AG08395 (cell line): ENCODE results near the gene LRRFIP1.

Source experiments
- DNase-seq: peaks from one replicate; pipeline ENCODE4 v3.0.0; 2012; ENCODE audit warnings: mixed read lengths, low spot score

Gene LRRFIP1

GRCh38 chr2:237702441-237703391 lies 75.3 kb downstream of the LRRFIP1 start:
- peak; percentile 55 for DNase-seq

DNA sequence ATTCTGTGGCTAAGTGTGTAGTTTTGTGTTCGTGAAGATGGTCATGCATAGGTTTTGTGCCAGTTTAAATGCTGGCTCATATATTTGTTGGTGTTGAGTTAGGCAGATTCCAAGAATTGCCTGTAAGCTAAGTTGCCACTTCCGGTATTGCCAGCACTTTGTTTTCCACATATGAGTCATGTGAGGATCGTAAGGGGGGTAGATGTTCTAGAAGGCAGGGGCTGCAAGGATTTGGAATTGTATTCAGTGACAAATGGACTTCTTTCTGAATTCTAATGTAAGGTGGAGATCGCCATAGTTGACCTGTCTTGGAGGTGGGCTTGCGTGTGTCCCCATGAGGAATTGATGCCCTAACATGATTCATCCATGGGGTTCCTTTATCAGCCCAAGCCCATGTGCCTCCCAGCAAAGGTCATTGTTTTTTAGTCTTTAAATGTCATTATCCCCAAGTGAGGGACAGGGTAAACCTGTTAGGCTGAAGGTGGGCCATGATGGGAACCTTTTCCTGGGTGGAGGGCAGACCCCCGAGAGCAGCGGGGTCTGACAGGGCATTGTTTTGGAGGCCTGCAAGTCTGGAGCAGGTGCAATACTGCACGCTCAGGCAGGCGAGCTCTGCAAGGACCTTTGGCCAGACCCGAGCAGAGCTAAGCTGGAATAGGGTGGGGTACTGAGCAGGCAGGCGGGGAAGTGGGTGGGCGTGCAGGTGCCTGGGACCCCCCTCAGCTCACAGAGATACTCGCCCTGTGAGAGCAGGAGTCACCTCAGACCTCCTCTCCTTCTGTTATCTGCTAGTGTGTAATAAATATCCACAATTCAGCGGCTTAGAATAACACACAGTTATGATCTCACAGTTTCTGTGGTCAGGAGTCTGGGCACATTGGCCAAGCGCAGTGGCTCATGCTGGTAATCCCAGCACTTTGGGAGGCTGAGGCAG lies 77.4 kb downstream of the LRRFIP1 start:
- peak; percentile 52 for DNase-seq

DNA sequence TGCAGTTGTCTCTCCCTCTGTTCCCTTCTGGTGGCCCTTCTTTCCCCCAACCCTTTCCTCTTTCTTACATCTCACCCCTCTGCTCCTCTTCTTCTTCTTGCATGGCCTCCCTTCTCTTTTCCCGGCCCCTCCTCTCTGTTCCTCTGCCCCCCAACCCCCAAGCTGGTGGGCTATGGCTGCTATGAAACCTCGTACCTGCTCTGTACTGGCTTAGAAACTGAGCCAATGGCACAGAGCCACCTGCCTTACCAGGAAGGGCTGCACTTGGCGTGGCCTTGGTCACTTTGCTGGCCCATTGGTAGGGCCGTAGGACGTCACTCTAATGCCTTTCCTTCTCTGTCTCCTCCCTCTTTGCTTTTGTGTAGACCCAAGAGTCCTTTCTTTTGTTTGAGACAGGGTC lies 78.9 kb downstream of the LRRFIP1 start:
- no peak for DNase-seq

DNA sequence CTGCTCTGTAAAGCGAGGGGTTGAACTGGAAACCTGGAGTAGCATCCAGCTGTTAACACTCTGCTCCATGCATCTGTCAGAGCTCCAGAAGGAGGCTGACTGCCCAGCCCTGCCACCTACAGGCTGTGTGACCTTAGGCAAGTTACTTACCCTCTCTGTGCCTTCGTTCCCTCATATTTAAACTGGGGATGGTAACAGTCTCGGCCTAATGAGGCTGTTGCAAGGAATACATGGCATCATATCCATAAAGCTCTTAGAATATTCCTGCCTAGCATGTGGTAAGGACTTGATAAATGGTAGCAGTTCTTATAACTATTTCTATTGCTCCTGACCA lies 80.6 kb downstream of the LRRFIP1 start:
- no peak for DNase-seq

GRCh38 chr2:237708491-237708890 lies 81.1 kb downstream of the LRRFIP1 start:
- no peak for DNase-seq

DNA sequence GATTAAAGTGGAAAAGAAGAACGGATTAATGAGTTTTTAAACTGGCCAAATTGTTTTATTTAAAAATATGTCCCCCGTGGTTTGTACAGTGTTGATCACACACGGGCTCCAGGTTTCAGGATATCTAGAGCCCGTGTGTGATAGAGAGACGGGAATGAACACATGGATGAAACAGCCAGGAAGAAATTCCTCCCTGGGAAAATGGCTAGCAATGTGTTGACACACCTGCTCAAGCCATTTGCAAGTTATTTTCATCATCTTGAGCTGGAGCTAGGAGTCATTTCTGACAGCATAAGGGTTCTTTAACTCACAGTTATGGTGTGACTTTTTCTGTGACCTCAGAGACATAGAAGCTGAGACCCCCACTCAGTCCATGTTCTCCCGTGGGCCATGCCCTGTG lies 81.6 kb downstream of the LRRFIP1 start:
- no peak for DNase-seq

- no peak for DNase-seq
Measured at GRCh38 chr2:237711458-237712150, 84.2 kb downstream of the LRRFIP1 start.

GRCh38 chr2:237712477-237713377 lies 85.3 kb downstream of the LRRFIP1 start:
- no peak for DNase-seq

DNA sequence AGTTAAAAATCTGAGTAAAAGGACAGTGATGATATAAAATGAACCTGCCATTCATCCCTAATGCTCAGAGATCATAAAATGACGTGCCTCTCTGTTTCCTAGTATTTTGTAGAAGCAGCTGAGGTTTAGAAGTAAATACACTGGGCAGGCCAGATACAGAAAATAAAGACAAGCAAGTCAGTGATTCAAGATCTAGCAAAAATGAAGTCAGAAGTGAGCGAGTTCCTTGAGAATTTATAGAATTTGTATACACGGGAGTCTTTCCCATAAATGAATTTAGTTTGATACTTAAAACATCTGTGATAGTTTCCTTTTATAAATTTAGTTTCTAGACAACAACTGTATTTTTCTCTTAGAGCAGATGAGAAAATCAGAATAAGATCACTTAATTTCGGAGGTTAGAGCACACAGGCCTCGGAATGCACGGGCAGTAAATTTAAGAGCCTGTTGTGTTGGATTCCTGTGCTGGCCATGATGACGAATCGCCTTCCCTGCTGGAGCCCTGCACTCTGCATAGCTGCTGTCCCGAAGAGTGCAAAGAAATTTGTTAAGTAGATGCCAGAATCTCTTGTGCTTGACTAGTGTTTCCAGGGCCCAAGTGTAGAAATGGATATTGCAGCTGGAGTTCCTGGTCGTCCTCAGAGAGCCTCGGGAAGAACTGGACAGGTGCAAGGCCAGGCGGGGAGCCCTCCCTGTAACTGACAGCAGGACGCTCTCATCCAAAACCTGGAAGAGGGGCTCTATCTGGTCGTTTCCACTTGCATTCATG lies 87.5 kb downstream of the LRRFIP1 start:
- no peak for DNase-seq

GRCh38 chr2:237715459-237715947 lies 88.1 kb downstream of the LRRFIP1 start:
- DNase-seq: no peak

DNA sequence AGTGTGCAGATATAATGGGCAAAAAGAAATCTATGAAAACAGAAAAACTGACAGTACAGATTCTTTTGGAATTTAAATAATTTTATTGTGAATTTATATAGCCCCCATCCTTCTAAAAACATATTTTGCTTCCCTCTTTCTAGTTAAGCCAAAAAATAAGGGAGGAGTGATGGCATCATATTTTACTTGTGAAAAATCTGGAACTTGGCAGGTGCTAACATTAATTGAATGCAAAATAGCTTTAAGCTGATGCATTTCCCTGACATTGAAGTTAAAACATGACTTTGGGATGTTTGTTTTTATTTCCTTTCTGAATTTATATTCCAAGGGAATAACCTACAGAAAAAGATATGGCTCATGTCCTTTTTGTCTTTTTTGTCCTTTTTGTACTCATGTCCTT lies 88.6 kb downstream of the LRRFIP1 start:
- DNase-seq: no peak

DNA sequence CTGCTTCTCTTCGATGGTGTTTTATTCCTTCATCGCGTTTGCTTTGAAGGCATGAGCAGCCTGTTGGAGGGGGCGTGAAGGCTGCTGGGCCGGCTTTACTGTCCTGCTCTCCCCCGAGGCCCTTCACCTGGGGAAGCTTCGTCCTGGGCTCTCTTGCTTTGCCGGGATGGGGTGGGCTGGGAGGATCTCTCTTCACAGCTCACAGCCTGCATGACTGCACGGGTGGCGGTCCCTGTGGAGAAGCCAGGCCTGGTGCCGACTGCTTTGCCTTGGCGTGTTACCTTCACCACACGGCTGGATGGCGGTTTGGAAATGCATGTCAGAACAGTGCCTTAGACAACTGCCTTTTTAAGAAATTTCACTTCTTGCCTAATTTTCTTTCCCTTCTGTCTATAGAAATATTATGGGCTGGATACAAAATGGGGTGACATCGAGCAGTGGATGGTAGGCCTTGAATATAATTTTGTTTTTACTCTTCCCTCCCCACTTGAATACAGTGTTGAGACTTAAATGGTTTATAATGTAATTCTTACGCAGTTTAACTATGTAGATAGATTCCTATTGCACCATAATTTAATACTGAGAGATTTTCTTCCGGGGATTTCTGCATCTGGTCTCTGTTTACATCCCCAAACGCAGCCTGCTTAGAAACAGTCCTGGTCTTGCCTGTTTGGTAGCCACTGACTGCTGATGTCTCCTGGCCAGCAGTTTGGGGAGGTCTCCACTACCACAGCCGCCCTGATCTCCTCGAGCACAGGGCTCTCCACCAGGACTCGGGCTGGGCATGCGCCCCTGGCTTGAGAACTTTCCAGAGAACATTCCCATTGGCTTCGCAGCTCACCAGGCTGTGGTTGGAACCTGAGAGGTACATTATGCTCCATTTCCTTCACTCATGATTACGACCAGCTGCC lies 90.2 kb downstream of the LRRFIP1 start:
- DNase-seq: no peak

DNA sequence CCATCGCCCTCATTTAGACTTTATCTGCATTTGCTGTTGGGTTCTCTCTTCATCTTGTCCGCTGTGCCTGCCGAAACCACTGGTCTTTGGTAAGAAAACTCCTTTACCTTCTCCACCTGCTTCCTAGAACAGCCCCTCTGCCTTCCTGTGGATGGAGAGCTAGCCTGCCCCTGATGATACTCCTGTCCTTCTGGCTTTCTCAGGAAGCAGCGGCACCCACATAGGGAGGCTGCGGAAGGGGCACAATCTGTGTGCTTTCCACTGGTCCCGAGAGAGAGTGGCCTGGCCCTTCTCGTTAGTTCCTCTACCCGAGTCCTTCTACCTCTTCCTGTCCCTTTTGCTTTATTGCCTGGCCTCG lies 90.9 kb downstream of the LRRFIP1 start:
- DNase-seq: no peak

GRCh38 chr2:237720444-237720843 lies 93.1 kb downstream of the LRRFIP1 start:
- no peak for DNase-seq

DNA sequence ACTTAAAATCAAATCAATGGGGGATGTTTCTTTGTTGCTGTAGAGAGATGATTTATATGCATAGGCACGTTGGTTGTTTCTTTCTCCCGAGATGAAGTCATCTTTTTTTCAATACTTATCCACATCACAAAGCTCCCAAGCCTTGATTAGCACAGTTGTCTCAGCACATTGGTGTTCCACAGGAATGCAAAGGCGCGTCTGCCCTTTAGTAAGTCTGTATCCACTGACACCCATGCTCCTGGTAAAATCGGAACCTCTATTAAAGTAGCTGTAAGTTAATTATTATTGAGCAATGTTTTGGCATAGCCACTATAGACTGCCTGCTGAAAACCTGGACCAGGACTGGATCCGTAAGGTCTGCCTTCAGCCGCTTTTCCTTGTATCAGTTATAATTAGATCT lies 93.6 kb downstream of the LRRFIP1 start:
- DNase-seq: no peak

- DNase-seq: no peak
Measured at GRCh38 chr2:237721458-237721857, 94.1 kb downstream of the LRRFIP1 start.

DNA sequence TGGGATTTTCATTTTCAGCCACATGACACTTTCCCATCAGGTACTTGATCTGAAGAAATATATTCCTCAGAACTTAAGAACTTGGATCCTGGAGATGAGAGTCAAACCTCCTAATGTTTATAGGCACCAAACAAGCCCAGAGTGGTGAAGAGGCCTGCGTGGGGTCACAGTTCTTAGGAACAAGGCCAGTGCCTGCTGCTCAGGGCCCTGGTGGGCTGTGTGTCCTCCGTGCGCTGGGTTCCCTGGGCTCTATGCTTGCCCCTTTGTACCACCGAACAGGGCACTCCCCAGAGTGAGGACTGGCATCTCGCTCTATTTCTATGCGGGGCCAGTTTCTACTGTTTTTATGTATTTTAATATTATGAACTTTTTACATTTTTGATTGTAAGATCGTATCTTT lies 95.2 kb downstream of the LRRFIP1 start:
- DNase-seq: no peak

DNA sequence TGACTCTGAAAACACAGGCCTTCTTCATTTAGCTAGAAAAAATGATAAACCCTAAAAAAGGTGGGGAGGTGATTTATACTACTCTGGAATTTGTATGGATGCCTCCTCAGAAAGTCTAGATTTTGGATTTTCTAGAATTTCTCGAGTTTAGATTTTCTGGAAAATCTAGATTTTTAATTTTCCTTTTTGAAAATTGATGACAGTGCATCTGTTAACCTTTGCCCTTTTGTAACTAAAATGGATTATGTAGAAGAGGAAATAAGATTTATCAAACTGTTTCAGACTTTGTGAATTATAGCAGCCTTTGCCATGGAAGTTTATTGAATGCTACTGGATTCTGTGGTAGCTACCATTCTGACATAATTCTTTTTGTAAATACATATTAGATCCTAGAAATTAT lies 95.6 kb downstream of the LRRFIP1 start:
- DNase-seq: no peak

DNA sequence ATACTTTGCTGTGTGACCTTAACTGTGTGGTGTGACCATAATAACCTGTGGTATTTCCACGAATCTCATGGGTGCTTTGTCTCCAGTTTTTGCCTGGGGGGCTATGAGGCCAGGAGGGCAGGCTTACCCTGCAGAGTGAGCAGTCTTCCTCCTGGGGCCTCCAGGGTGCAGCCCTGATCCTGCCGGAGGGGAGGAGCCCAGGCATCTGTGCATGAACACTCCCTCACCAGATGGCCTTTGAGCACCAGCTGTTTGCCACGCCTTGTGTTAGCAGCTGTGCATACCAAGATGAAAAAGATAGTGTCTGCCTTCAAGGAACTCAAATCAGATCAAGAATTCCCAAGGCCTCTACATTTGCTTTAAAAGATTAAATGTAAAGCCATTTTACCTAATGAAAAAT lies 96.2 kb downstream of the LRRFIP1 start:
- DNase-seq: peak; percentile 51
